ENCODE data around the gene C4B.

- no peak for TF ChIP-seq EZH2 (IDR thresholded peaks at IDR 0.05; ENCODE audit: low read length, missing control alignments)
- TF ChIP-seq, protein P1, sequence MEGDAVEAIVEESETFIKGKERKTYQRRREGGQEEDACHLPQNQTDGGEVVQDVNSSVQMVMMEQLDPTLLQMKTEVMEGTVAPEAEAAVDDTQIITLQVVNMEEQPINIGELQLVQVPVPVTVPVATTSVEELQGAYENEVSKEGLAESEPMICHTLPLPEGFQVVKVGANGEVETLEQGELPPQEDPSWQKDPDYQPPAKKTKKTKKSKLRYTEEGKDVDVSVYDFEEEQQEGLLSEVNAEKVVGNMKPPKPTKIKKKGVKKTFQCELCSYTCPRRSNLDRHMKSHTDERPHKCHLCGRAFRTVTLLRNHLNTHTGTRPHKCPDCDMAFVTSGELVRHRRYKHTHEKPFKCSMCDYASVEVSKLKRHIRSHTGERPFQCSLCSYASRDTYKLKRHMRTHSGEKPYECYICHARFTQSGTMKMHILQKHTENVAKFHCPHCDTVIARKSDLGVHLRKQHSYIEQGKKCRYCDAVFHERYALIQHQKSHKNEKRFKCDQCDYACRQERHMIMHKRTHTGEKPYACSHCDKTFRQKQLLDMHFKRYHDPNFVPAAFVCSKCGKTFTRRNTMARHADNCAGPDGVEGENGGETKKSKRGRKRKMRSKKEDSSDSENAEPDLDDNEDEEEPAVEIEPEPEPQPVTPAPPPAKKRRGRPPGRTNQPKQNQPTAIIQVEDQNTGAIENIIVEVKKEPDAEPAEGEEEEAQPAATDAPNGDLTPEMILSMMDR (conservative IDR thresholded peaks at IDR 0.05 in 1 of 2, IDR thresholded peaks at IDR 0.05 in 1 of 2; ENCODE audit: low read depth in 1 of 2, low read length in 2 of 2), result no peak
Measured at GRCh38 chr6:31971993-31972708, 42.4 kb upstream of the C4B start, which contains the start of gene DXO.

Measured in fibroblast of lung (primary cell).